Hypothalamus (tissue), 51 donors: Measurements from ENCODE around the gene SAMD13.
A peak's percentile ranks its signal among the peaks of the same experiment; 100 is the strongest.

Experiments
- DNase-seq, 51 donors: peaks; one replicate each; lab custom pipeline; 2025; lab: John Stamatoyannopoulos, UW

SAMD13 gene

GRCh38 chr1:84366786-84367185, 65.3 kb downstream of the SAMD13 start:
- DNase-seq: no peak

- DNase-seq: no peak
These were observed 65.7 kb downstream of the SAMD13 start for GRCh38 chr1:84367219-84367618.

- no peak for DNase-seq
These were observed 66.9 kb downstream of the SAMD13 start for GRCh38 chr1:84368441-84368840.

GRCh38 chr1:84370266-84370665, 68.8 kb downstream of the SAMD13 start:
- DNase-seq: no peak

GRCh38 chr1:84370831-84371394, 69.4 kb downstream of the SAMD13 start:
- DNase-seq: no peak

- no peak for DNase-seq
These were observed 72.1 kb downstream of the SAMD13 start for GRCh38 chr1:84373436-84374141.

- DNase-seq: peak in 1 of 51 donors; percentile 43
These were observed 73.6 kb downstream of the SAMD13 start for GRCh38 chr1:84374991-84375696.

- DNase-seq: peak in 1 of 51 donors; percentile 43
These were observed 74.7 kb downstream of the SAMD13 start for GRCh38 chr1:84376000-84376910.

- peak in 2 of 51 donors; percentile 27 to 42 for DNase-seq
These were observed 76.1 kb downstream of the SAMD13 start for GRCh38 chr1:84377480-84378095.

- no peak for DNase-seq
These were observed 77.8 kb downstream of the SAMD13 start for GRCh38 chr1:84379138-84379916.

GRCh38 chr1:84379917-84380180, 78.3 kb downstream of the SAMD13 start:
- DNase-seq: no peak

GRCh38 chr1:84382127-84382526, 80.6 kb downstream of the SAMD13 start:
- DNase-seq: no peak

GRCh38 chr1:84385347-84385746, 83.8 kb downstream of the SAMD13 start:
- no peak for DNase-seq

GRCh38 chr1:84386716-84387479, 85.4 kb downstream of the SAMD13 start:
- peak in 1 of 51 donors; percentile 11 for DNase-seq

- peak in 2 of 51 donors; percentile 2 to 14 for DNase-seq
These were observed 86.1 kb downstream of the SAMD13 start for GRCh38 chr1:84387480-84388163.

GRCh38 chr1:84390226-84390625, 88.7 kb downstream of the SAMD13 start:
- no peak for DNase-seq

- no peak for DNase-seq
These were observed 97.0 kb downstream of the SAMD13 start, which contains the start of gene DNASE2B for GRCh38 chr1:84398175-84399155. Gene DNASE2B, plus strand, starts transcription at chr1:84398484. Its CDS starts 81 bp downstream, at chr1:84398565.
